ENCODE measurements around the gene RIOK2.

Gene RIOK2

GRCh38 chr5:97121848-97122247 lies 61.2 kb downstream of the RIOK2 start:
- DNase-seq, result no peak

- no peak for DNase-seq
Measured at GRCh38 chr5:97120195-97120594, 62.9 kb downstream of the RIOK2 start.

GRCh38 chr5:97119007-97119390 lies 64.0 kb downstream of the RIOK2 start:
- no peak for DNase-seq

GRCh38 chr5:97118261-97119006 lies 64.6 kb downstream of the RIOK2 start:
- no peak for DNase-seq

GRCh38 chr5:97115932-97116331 lies 67.1 kb downstream of the RIOK2 start:
- no peak for DNase-seq

- no peak for DNase-seq
Measured at GRCh38 chr5:97112230-97112629, 70.8 kb downstream of the RIOK2 start.

GRCh38 chr5:97111616-97112015 lies 71.4 kb downstream of the RIOK2 start:
- no peak for DNase-seq

- DNase-seq, result no peak
Measured at GRCh38 chr5:97111004-97111403, 72.0 kb downstream of the RIOK2 start.
